Measurements from ENCODE around the gene RPUSD3. TPM values are rescaled to one million over a fixed set of nuclear protein-coding genes. Genes with fewer than 3 reads are reported as not detected.
A peak's percentile ranks its signal among the peaks of the same experiment; 100 is the strongest.

RPUSD3 gene
- total RNA-seq, 1 experiment from 2014 or later = 54.1 TPM

DNA sequence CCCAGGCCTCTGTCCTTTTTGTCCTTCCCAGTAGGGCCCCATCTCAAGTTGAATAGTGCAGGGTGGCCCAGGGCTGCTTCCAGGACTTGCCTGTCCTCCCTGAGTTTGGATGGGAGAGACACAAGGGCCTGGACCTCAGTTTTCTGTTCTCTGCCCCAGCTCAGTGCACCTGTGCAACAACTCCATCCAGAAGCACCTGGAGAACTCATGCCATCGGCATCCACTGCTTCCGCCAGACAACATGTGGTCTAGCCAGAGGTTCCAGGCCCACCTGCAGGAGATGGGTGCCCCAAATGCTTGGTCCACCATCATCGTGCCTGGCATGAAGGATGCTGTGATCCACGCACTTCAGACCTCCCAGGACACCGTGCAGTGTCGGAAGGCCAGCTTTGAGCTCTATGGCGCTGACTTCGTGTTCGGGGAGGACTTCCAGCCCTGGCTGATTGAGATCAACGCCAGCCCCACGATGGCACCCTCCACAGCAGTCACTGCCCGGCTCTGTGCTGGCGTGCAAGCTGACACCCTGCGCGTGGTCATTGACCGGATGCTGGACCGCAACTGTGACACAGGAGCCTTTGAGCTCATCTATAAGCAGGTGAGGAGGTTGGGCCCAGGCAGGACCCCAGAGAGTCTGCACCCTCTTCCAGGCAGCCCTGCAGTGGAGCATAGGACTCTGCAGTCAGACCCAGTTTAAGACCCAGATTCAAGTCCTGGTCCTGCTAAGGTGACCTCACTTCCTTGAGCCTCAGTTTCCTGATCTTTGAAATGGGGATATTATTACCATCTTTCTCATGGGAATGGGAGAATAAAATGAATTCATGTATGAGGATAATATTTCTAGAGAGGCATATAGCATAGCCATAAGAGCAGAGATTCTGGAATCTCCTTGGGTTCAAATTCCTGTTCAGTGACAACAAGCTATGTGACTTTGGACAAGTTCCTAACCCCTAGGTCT lies 14.7 kb downstream of the RPUSD3 start:
- BruUV-seq (replicated peaks) = no TSS peak
- Histone ChIP-seq H3K27me3 (ENCODE audit: low read length) (no peaks in the 10 kb centered on the region), H3K79me2 (ENCODE audit: low read length) (no peaks in the 10 kb centered on the region), H3K9ac (ENCODE audit: low read length) (no peak overlapping the region), H3K36me3 (ENCODE audit: low read depth, low read length) (no peaks in the 10 kb centered on the region), H3K9me2 (replicated peaks; ENCODE audit: low read length) (no peaks in the 10 kb centered on the region), H3K4me2 (ENCODE audit: low read length) (no peak overlapping the region), H2AFZ (ENCODE audit: low read length) (no peak overlapping the region), H4K20me1 (ENCODE audit: low read length) (no peaks in the 10 kb centered on the region), H3K9me3 (ENCODE audit: low read length) (no peaks in the 10 kb centered on the region), H3F3A (ENCODE audit: low read length, unreplicated experiment) (no peaks in the 10 kb centered on the region), H3K27ac (ENCODE audit: low read length) (no peak overlapping the region), H3K4me3 (ENCODE audit: low read length) (no peak overlapping the region), H3K4me1 (ENCODE audit: insufficient read depth, low read length) (no peaks in the 10 kb centered on the region)
- intact Hi-C loops (cut with micrococcal nuclease) = no loop called here
- ATAC-seq (no peak), DNase-seq (no peak)
- no peak for TF ChIP-seq EZH2 (IDR thresholded peaks at IDR 0.05; ENCODE audit: low read length, unreplicated experiment)
- TF ChIP-seq EZH2phosphoT487 (IDR thresholded peaks at IDR 0.05; ENCODE audit: borderline replicate concordance, low read length) = no peak
- no peak for TF ChIP-seq CTCF (conservative IDR thresholded peaks at IDR 0.05; ENCODE audit: low read depth, low read length)
- POLR2A ChIA-PET (ENCODE audit: unreplicated experiment) = interaction anchor here (0.5 kb wide), 1 partner anchor 319 kb away, joined by 13 read pairs; no protein-coding TSS in a partner anchor
- CTCF ChIA-PET = no interaction called here

- H3K36me3 ChIP-seq (ENCODE audit: low read depth, low read length) = no peaks in the 10 kb centered on the region
- no peak for TF ChIP-seq EZH2phosphoT487 (IDR thresholded peaks at IDR 0.05; ENCODE audit: borderline replicate concordance, low read length)
- TF ChIP-seq CTCF (conservative IDR thresholded peaks at IDR 0.05; ENCODE audit: low read depth, low read length) = peak; percentile 59
- no peaks in the 10 kb centered on the region for H3F3A ChIP-seq (ENCODE audit: low read length, unreplicated experiment)
- no peak overlapping the region for H2AFZ ChIP-seq (ENCODE audit: low read length)
- DNase-seq (peak; percentile 63), ATAC-seq (peak; percentile 70)
- H3K27me3 ChIP-seq (ENCODE audit: low read length) = no peaks in the 10 kb centered on the region
- no peak overlapping the region for H3K27ac ChIP-seq (ENCODE audit: low read length)
- H3K9me2 ChIP-seq (replicated peaks; ENCODE audit: low read length) = no peaks in the 10 kb centered on the region
- BruUV-seq (replicated peaks) = no TSS peak
- intact Hi-C loops (cut with micrococcal nuclease) = no loop called here
- H3K4me1 ChIP-seq (ENCODE audit: insufficient read depth, low read length) = no peaks in the 10 kb centered on the region
- no peak overlapping the region for H3K4me3 ChIP-seq (ENCODE audit: low read length)
- H4K20me1 ChIP-seq (ENCODE audit: low read length) = no peaks in the 10 kb centered on the region
- no peaks in the 10 kb centered on the region for H3K9me3 ChIP-seq (ENCODE audit: low read length)
- H3K4me2 ChIP-seq (ENCODE audit: low read length) = no peak overlapping the region
- POLR2A ChIA-PET (ENCODE audit: unreplicated experiment) = no interaction called here
- no peak overlapping the region for H3K9ac ChIP-seq (ENCODE audit: low read length)
- CTCF ChIA-PET = no interaction called here
- no peaks in the 10 kb centered on the region for H3K79me2 ChIP-seq (ENCODE audit: low read length)
Observed at GRCh38 chr3:9826815-9827573, 16.8 kb downstream of the RPUSD3 start.

Data from PC-3 (cell line).